Adipocyte (in vitro differentiated cells): ENCODE data around the gene MYO5B.

ENCODE experiments used
- DNase-seq: peaks from one replicate; pipeline ENCODE4 v3.0.0-alpha.2; 2015; ENCODE audit warnings: low read depth
- H3K27me3 ChIP-seq: replicated peaks from 2 replicates; pipeline ENCODE4 v1.7.0; 2013; ENCODE audit warnings: mild to moderate bottlenecking, low read length, moderate library complexity; ENCODE audit not compliant: control insufficient read depth, insufficient read depth
- H3K36me3 ChIP-seq: 2 replicates; pipeline ENCODE4 v1.7.0; 2013; ENCODE audit warnings: low read length, mild to moderate bottlenecking, moderate library complexity; ENCODE audit not compliant: control insufficient read depth, insufficient read depth, severe bottlenecking
- H3K4me1 ChIP-seq: 2 replicates; pipeline ENCODE4 v1.7.0; 2013; ENCODE audit warnings: mild to moderate bottlenecking, low read length, moderate library complexity; ENCODE audit not compliant: control insufficient read depth, insufficient read depth
- H3K4me3 ChIP-seq: 2 replicates; pipeline ENCODE4 v1.7.0; 2013; ENCODE audit warnings: mild to moderate bottlenecking, low read length, moderate library complexity
- H3K9ac ChIP-seq: 2 replicates; pipeline ENCODE4 v1.7.0; 2013; ENCODE audit warnings: mild to moderate bottlenecking, low read length, moderate library complexity
- H3K9me3 ChIP-seq: 2 replicates; pipeline ENCODE4 v1.7.0; 2013; ENCODE audit warnings: mild to moderate bottlenecking, low read length, moderate library complexity; ENCODE audit not compliant: control insufficient read depth

Gene MYO5B

DNA sequence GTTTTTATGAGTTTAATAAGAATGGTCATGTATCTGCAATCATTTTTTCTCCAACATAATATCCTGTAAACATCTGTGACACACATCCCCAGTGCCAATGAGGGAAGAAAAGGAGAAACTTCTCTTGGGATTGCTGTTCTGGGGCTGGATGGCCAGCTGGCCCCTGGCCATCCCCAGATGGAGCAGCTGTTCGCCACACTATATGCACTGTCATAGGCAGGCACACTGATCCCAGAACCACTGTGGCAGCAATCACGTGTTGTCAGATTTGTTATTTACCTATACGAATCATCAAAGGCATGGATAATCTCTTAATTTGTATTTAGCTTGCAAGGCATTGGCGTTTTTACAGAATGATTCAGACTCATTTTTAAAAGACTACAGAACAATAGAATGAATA lies 214.1 kb downstream of the MYO5B start:
- no peaks in the 10 kb centered on the region for H3K9me3 ChIP-seq
- H3K4me1 ChIP-seq: no peaks in the 10 kb centered on the region
- no peak overlapping the region for H3K4me3 ChIP-seq
- DNase-seq: no peak
- H3K36me3 ChIP-seq: no peaks in the 10 kb centered on the region
- H3K9ac ChIP-seq: no peak overlapping the region
- H3K27me3 ChIP-seq: peaks cover 46% of the 10 kb centered on the region

- no peak for DNase-seq
- H3K4me3 ChIP-seq: no peak overlapping the region
- no peak overlapping the region for H3K9ac ChIP-seq
- H3K27me3 ChIP-seq: peaks cover 24% of the 10 kb centered on the region
- no peaks in the 10 kb centered on the region for H3K9me3 ChIP-seq
- H3K4me1 ChIP-seq: no peaks in the 10 kb centered on the region
- no peaks in the 10 kb centered on the region for H3K36me3 ChIP-seq
Measured at GRCh38 chr18:49976795-49977560, 218.0 kb downstream of the MYO5B start.

DNA sequence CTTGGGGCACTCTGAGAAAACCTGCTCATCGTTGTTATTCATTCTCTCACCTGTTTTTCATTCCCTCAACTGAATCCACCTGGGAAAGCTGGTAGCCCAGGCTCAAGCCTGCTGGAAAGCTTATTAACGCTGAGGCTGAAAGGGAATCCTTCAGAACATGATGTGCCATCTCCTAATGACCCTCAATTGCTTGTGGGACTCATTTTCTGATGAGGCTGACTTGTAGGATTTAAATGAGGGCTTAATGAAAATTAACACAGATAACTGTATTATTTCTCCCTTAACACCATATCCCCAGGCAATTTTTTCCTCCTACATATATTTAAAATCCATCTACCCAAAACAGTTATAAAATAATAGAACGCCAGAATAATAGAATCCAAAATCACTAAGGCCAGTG lies 218.9 kb downstream of the MYO5B start:
- no peak overlapping the region for H3K9ac ChIP-seq
- H3K4me3 ChIP-seq: no peak overlapping the region
- H3K4me1 ChIP-seq: no peaks in the 10 kb centered on the region
- H3K9me3 ChIP-seq: no peaks in the 10 kb centered on the region
- H3K27me3 ChIP-seq: peaks cover 25% of the 10 kb centered on the region
- no peaks in the 10 kb centered on the region for H3K36me3 ChIP-seq
- DNase-seq: no peak

GRCh38 chr18:49974079-49974478 lies 220.9 kb downstream of the MYO5B start:
- H3K36me3 ChIP-seq: no peaks in the 10 kb centered on the region
- H3K4me1 ChIP-seq: no peaks in the 10 kb centered on the region
- H3K9ac ChIP-seq: no peak overlapping the region
- no peaks in the 10 kb centered on the region for H3K9me3 ChIP-seq
- no peak for DNase-seq
- no peak overlapping the region for H3K4me3 ChIP-seq
- peaks cover 23% of the 10 kb centered on the region for H3K27me3 ChIP-seq

GRCh38 chr18:49973592-49973991 lies 221.4 kb downstream of the MYO5B start:
- no peak overlapping the region for H3K4me3 ChIP-seq
- no peak overlapping the region for H3K9ac ChIP-seq
- H3K9me3 ChIP-seq: no peaks in the 10 kb centered on the region
- no peaks in the 10 kb centered on the region for H3K36me3 ChIP-seq
- peaks cover 19% of the 10 kb centered on the region for H3K27me3 ChIP-seq
- no peaks in the 10 kb centered on the region for H3K4me1 ChIP-seq
- DNase-seq: no peak

GRCh38 chr18:49972535-49972934 lies 222.4 kb downstream of the MYO5B start:
- Histone ChIP-seq H3K9ac (no peak overlapping the region), H3K9me3 (no peaks in the 10 kb centered on the region), H3K36me3 (no peaks in the 10 kb centered on the region), H3K4me1 (no peaks in the 10 kb centered on the region), H3K27me3 (peaks cover 13% of the 10 kb centered on the region), H3K4me3 (no peak overlapping the region)
- DNase-seq: no peak

DNA sequence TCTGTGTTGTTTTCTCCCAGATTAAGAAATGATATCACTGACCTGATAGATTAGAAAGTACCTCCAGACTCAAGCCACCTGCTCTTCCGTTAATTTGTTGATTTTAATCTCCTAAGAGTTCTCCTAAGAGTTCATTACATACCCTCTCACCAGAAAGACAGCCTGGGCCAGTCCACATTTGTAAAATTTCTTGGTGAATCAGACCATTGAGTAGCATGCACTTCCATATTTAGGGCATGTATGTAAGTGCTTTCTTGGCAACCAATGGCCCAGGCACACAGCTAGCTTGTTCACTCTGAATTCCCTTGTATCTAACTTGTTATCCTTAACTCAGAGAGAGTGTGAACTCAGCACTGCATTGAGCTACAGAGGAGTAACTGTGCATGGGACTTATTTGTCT lies 223.5 kb downstream of the MYO5B start:
- DNase-seq: no peak
- Histone ChIP-seq H3K36me3 (no peaks in the 10 kb centered on the region), H3K4me3 (no peak overlapping the region), H3K4me1 (no peaks in the 10 kb centered on the region), H3K27me3 (peaks cover 15% of the 10 kb centered on the region), H3K9me3 (no peaks in the 10 kb centered on the region), H3K9ac (no peak overlapping the region)

- Histone ChIP-seq H3K4me1 (no peaks in the 10 kb centered on the region), H3K9me3 (no peaks in the 10 kb centered on the region), H3K27me3 (peaks cover 17% of the 10 kb centered on the region), H3K36me3 (no peaks in the 10 kb centered on the region), H3K4me3 (no peak overlapping the region), H3K9ac (no peak overlapping the region)
- DNase-seq: no peak
Measured at GRCh38 chr18:49970319-49970718, 224.6 kb downstream of the MYO5B start.

GRCh38 chr18:49968644-49969309 lies 226.2 kb downstream of the MYO5B start:
- Histone ChIP-seq H3K36me3 (no peaks in the 10 kb centered on the region), H3K4me3 (no peak overlapping the region), H3K4me1 (no peaks in the 10 kb centered on the region), H3K9ac (no peak overlapping the region), H3K27me3 (peaks cover 25% of the 10 kb centered on the region), H3K9me3 (no peaks in the 10 kb centered on the region)
- no peak for DNase-seq

- DNase-seq: no peak
- Histone ChIP-seq H3K4me3 (no peak overlapping the region), H3K9me3 (no peaks in the 10 kb centered on the region), H3K4me1 (no peaks in the 10 kb centered on the region), H3K9ac (no peak overlapping the region), H3K36me3 (no peaks in the 10 kb centered on the region), H3K27me3 (peaks cover 27% of the 10 kb centered on the region)
Measured at GRCh38 chr18:49967636-49968313, 227.2 kb downstream of the MYO5B start.

DNA sequence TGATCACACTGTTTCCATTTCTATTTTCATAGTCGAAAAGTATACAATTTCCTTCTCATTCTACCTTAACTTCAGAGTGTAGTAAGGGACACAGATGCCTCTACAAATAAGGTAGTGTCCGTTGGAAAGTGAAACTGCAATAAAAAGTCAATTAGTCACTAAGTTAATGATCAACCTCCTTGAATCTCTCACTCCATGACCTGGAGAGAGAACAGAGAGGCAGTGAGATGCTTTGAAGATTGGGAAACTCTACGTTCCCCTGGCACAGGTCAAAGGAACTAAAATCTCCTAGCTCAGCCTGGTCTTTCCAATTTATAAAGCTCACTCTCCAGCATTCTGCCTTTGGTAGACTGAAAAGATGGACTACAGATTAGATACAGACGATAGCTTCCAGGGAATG lies 227.8 kb downstream of the MYO5B start:
- H3K36me3 ChIP-seq: no peaks in the 10 kb centered on the region
- H3K27me3 ChIP-seq: peaks cover 29% of the 10 kb centered on the region
- H3K4me1 ChIP-seq: no peaks in the 10 kb centered on the region
- no peak overlapping the region for H3K9ac ChIP-seq
- no peaks in the 10 kb centered on the region for H3K9me3 ChIP-seq
- H3K4me3 ChIP-seq: no peak overlapping the region
- DNase-seq: no peak
